ENCODE results near the gene LRWD1.
"Not testable (repeated sequence)": the region's sequence is repeated elsewhere in the genome, so short reads cannot be mapped to it uniquely, and the experiment has no call there.

LRWD1 gene

GRCh38 chr7:102444961-102445673 is 19.7 kb upstream of the LRWD1 start:
- no peak for DNase-seq

- no peak for DNase-seq
Measured at GRCh38 chr7:102445674-102446071, 19.1 kb upstream of the LRWD1 start.

GRCh38 chr7:102446387-102447156 is 18.2 kb upstream of the LRWD1 start:
- DNase-seq, result no peak

GRCh38 chr7:102447311-102447710 is 17.5 kb upstream of the LRWD1 start:
- no peak for DNase-seq

- no peak for DNase-seq
Measured at GRCh38 chr7:102449136-102449535, 15.6 kb upstream of the LRWD1 start.

GRCh38 chr7:102450242-102450641 is 14.5 kb upstream of the LRWD1 start:
- DNase-seq, result peak; percentile 61

- no peak for DNase-seq
Measured at GRCh38 chr7:102451371-102452054, 13.3 kb upstream of the LRWD1 start.

GRCh38 chr7:102452451-102452850 is 12.3 kb upstream of the LRWD1 start:
- no peak for DNase-seq

- no peak for DNase-seq
Measured at GRCh38 chr7:102453319-102453718, 11.5 kb upstream of the LRWD1 start.

GRCh38 chr7:102454468-102454867 is 10.3 kb upstream of the LRWD1 start:
- no peak for DNase-seq

- DNase-seq, result not testable (repeated sequence)
Measured at GRCh38 chr7:102454932-102455331, 9.9 kb upstream of the LRWD1 start.

GRCh38 chr7:102455596-102455995 is 9.2 kb upstream of the LRWD1 start:
- no peak for DNase-seq

GRCh38 chr7:102456327-102456726 is 8.5 kb upstream of the LRWD1 start:
- DNase-seq, result no peak

GRCh38 chr7:102457352-102457924 is 7.3 kb upstream of the LRWD1 start:
- no peak for DNase-seq

- DNase-seq, result no peak
Measured at GRCh38 chr7:102459221-102459844, 5.5 kb upstream of the LRWD1 start.

- DNase-seq, result no peak
Measured at GRCh38 chr7:102460467-102460866, 4.3 kb upstream of the LRWD1 start.

GRCh38 chr7:102463841-102464576 is 775 bp upstream of the LRWD1 start:
- no peak for DNase-seq

- no peak for DNase-seq
Measured at GRCh38 chr7:102466097-102466496, 1.3 kb downstream of the LRWD1 start.

- no peak for DNase-seq
Measured at GRCh38 chr7:102467581-102468477, 3.0 kb downstream of the LRWD1 start.

GRCh38 chr7:102468478-102469350 is 3.9 kb downstream of the LRWD1 start:
- no peak for DNase-seq
